H1 (cell line): ENCODE data around the gene SLC2A4. TPM values are rescaled to one million over a fixed set of nuclear protein-coding genes. Genes with fewer than 3 reads are reported as not detected.

ENCODE experiments used
- ATF2 ChIP-seq: IDR thresholded peaks from 2 replicates; pipeline ENCODE4 v1.6.1; 2012; ENCODE audit warnings: low read length, inconsistent platforms
- BACH1 ChIP-seq: IDR thresholded peaks from 2 replicates; pipeline ENCODE4 v1.6.1; 2012; ENCODE audit warnings: low read length, improper control_type of control experiment
- CHD2 ChIP-seq: IDR thresholded peaks from 2 replicates; pipeline ENCODE4 v1.6.1; 2012; ENCODE audit warnings: low read length, improper control_type of control experiment
- GTF2F1 ChIP-seq: IDR thresholded peaks from 2 replicates; pipeline ENCODE4 v1.6.1; 2012; ENCODE audit warnings: low read depth, low read length, improper control_type of control experiment, borderline replicate concordance
- HDAC2 ChIP-seq, 2 experiments: fragments of 300-600 bp in 1 of 2; sonication (generic) in 1 of 2; IDR thresholded peaks; 2 replicates each; pipeline ENCODE4 v1.6.1; 2011 to 2012; ENCODE audit warnings: low read depth in 2 of 2, low read length in 2 of 2, mild to moderate bottlenecking in 2 of 2, moderate library complexity in 2 of 2, borderline replicate concordance in 1 of 2, inconsistent platforms in 1 of 2
- JUND ChIP-seq: IDR thresholded peaks from 2 replicates; pipeline ENCODE4 v1.6.1; 2011; ENCODE audit warnings: mild to moderate bottlenecking, improper control_type of control experiment, low read length
- KDM4A ChIP-seq: IDR thresholded peaks from one replicate; pipeline ENCODE4 v1.7.1; 2012; ENCODE audit warnings: low read depth, mild to moderate bottlenecking, moderate library complexity, low read length, inconsistent platforms; ENCODE audit not compliant: severe bottlenecking
- MAFK ChIP-seq: IDR thresholded peaks from 2 replicates; pipeline ENCODE4 v1.6.1; 2012; ENCODE audit warnings: low read depth, mild to moderate bottlenecking, improper control_type of control experiment, low read length
- MAX ChIP-seq: IDR thresholded peaks from 2 replicates; pipeline ENCODE4 v1.6.1; 2012; ENCODE audit warnings: inconsistent platforms
- PHF8 ChIP-seq: fragments of 200-600 bp; sonication (generic); conservative IDR thresholded peaks from 2 replicates; pipeline ENCODE4 v1.7.1; 2012; ENCODE audit warnings: low read depth, mild to moderate bottlenecking, inconsistent platforms, low read length, moderate library complexity
- SP1 ChIP-seq: IDR thresholded peaks from 2 replicates; pipeline ENCODE4 v1.6.1; 2011; ENCODE audit warnings: low read depth, low read length
- SP4 ChIP-seq: IDR thresholded peaks from 2 replicates; pipeline ENCODE4 v1.6.1; 2012; ENCODE audit warnings: low read length, inconsistent platforms
- TAF7 ChIP-seq: optimal IDR thresholded peaks from 2 replicates; pipeline ENCODE3; 2011; ENCODE audit warnings: low read depth, mild to moderate bottlenecking, inconsistent platforms, low read length, moderate library complexity, borderline replicate concordance
- polyA plus RNA-seq, 7 experiments: library from polyadenylated mRNA; depleted of rRNA in 3 of 7; stranded (reverse) in 5 of 7; unstranded in 2 of 7; fragments of >200 nt in 5 of 7; fragments of 200-250 nt in 2 of 7; gene quantifications; 1 replicate in 5 of 7; 2 replicates in 1 of 7; 4 replicates in 1 of 7; pipeline versions ENCODE4 v1.2.1 to v1.2.3, GENCODE V29; 2011 to 2013; ENCODE audit warnings: missing spikeins in 2 of 7, mixed read lengths in 2 of 7
- total RNA-seq: library from RNA; stranded (reverse); fragmentation: NEBNext Ultra II Directional; extraction: Animal tissue kit (Norgen Biotek cat#: 25700); gene quantifications from 2 replicates; pipeline ENCODE4 v1.2.1, GENCODE V29; 2021

The SLC2A4 gene
- total and polyA plus RNA-seq, 2 of the 8 experiments (the other 6 are each of a cell fraction or from before 2014, with no cell fraction given) = 5.7 to 6.9 TPM

DNA sequence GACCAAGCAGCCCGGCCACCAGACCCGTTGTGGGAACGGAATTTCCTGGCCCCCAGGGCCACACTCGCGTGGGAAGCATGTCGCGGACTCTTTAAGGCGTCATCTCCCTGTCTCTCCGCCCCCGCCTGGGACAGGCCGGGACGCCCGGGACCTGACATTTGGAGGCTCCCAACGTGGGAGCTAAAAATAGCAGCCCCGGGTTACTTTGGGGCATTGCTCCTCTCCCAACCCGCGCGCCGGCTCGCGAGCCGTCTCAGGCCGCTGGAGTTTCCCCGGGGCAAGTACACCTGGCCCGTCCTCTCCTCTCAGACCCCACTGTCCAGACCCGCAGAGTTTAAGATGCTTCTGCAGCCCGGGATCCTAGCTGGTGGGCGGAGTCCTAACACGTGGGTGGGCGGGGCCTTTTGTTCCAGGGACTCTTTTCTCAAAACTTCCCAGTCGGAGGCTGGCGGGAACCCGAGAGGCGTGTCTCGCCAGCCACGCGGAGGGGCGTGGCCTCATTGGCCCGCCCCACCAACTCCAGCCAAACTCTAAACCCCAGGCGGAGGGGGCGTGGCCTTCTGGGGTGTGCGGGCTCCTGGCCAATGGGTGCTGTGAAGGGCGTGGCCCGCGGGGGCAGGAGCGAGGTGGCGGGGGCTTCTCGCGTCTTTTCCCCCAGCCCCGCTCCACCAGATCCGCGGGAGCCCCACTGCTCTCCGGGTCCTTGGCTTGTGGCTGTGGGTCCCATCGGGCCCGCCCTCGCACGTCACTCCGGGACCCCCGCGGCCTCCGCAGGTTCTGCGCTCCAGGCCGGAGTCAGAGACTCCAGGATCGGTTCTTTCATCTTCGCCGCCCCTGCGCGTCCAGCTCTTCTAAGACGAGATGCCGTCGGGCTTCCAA is at the start of gene SLC2A4 (continued):
- no peak for TF ChIP-seq GTF2F1
- no peak for TF ChIP-seq TAF7
- peak; percentile 68 for TF ChIP-seq CHD2
- no peak for TF ChIP-seq MAFK
- peak; percentile 86 for TF ChIP-seq SP1
- TF ChIP-seq ATF2 = no peak
- 0 out of 2 replicates have a peak, but pooled peaks have one; percentile 47 for TF ChIP-seq BACH1
- peak in 1 of 2 experiments; percentile 38; a peak in 1 of 4 replicates for TF ChIP-seq HDAC2 (IDR thresholded peaks at IDR 0.05; ENCODE audit: borderline replicate concordance in 1 of 2, low read depth in 2 of 2, low read length in 2 of 2)
- TF ChIP-seq SP4 = peak; percentile 95
- peak; percentile 89 for TF ChIP-seq MAX
- TF ChIP-seq KDM4A = peak; percentile 77
- no peak for TF ChIP-seq JUND
- TF ChIP-seq PHF8 = 0 out of 2 replicates have a peak, but pooled peaks have one; percentile 6
